IPS-18c (cell line): ENCODE data around the gene CALML5.
"Not testable (repeated sequence)": the region's sequence is repeated elsewhere in the genome, so short reads cannot be mapped to it uniquely, and the experiment has no call there.

Source experiments
- H3K4me3 ChIP-seq: 2 replicates; pipeline ENCODE4 v1.7.0; 2013; ENCODE audit warnings: low read depth, mild to moderate bottlenecking, low read length, moderate library complexity; ENCODE audit not compliant: insufficient read depth
- H3K9me3 ChIP-seq: one replicate; pipeline ENCODE4 v1.6.1; 2013; ENCODE audit warnings: mild to moderate bottlenecking, low read length, moderate library complexity; ENCODE audit not compliant: control insufficient read depth, insufficient read depth

Gene CALML5

DNA sequence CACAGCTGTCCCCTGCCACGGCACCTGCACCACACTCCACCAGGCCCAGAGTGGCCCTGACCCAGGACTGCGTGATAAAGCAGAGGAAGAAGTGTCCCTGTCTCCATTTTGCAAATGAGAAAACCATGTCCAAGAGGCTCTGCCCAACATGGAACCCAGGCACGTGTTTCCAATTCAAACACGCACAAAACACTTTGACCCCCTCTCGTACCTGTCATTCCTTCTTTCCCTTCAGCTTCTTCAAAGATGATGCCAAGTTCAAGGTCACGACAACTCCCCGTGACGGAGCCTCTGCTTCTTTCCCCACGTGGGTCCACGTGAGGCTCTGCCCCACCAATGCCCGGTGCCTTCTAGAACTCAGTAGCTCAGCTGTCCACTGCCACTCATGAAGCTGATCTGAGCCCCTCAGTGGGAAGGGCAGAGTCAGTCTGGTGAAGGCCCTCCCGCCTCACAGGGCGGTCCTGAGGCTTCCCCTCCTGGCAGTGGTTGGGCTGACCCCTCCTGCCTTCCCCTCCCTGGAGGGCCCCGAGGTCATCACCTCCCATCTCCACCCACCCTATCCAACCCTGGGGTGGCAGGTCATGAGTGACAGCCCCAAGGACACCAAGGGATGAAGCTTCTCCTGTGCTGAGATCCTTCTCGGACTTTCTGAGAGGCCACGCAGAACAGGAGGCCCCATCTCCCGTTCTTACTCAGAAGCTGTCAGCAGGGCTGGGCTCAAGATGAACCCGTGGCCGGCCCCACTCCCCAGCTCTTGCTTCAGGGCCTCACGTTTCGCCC lies 19.0 kb downstream of the CALML5 start:
- H3K9me3 ChIP-seq = no peaks in the 10 kb centered on the region
- H3K4me3 ChIP-seq = no peak overlapping the region

DNA sequence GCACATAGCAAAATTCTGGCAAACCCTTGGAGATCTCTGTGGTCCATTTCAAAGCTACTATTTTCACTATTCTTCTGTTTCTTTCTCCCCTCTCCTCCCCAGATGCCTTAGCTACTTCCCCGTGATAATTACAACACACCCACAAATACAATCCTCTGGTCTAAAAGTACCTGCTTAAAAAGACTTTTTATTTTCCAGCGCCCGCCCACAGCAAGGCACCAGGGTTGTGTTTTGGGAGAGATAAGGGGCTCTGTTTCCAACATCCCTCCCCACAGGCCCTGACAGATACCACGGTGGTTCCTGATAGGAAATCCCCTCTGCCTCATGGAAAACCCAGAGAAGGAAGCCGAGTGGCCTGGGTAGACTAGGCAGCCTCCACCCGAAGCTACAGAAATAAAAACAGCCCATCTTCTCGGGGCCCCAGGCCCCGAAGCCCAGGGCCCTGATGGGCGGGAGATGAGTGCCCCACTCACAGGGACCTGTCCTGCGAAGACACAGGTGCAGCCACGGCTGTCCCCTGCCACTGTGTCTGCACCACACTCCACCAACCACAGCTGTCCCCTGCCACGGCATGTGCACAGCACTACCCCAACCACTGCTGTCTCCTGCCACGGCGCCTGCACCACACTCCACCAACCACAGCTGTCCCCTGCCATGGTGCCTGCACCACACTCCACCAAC lies 19.7 kb downstream of the CALML5 start:
- Histone ChIP-seq H3K4me3 (no peak overlapping the region), H3K9me3 (no peaks in the 10 kb centered on the region)

DNA sequence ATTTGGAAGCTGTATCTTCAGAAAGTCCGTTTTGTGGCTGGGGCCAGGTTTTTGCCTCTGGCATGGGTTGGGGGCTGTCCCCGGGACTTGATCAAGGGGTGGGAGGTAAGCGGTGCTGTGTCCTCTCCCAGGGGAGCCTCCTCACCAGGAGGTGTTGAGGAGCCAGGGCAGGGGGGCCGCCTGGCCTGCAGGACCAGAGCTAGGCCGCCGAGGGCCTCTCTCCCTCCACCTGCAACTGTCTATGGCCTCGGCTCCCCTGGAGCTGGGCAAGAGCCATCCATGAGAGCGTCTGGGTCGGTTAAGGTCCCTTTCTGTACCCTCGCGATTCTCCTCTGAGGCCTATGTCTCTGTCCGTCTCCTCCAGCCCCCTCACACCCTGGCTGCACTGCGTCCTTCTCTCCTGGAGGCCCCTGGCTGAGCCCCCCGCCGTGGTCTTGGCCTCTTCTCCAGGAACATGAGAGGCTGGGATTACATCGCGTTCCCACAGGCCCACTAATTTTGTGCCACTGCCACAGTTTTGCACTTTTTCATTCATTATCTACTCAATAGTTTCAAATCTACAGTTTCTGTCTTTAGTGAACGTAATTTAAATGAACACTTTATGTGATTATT lies 20.6 kb downstream of the CALML5 start:
- no peaks in the 10 kb centered on the region for H3K9me3 ChIP-seq
- no peak overlapping the region for H3K4me3 ChIP-seq

DNA sequence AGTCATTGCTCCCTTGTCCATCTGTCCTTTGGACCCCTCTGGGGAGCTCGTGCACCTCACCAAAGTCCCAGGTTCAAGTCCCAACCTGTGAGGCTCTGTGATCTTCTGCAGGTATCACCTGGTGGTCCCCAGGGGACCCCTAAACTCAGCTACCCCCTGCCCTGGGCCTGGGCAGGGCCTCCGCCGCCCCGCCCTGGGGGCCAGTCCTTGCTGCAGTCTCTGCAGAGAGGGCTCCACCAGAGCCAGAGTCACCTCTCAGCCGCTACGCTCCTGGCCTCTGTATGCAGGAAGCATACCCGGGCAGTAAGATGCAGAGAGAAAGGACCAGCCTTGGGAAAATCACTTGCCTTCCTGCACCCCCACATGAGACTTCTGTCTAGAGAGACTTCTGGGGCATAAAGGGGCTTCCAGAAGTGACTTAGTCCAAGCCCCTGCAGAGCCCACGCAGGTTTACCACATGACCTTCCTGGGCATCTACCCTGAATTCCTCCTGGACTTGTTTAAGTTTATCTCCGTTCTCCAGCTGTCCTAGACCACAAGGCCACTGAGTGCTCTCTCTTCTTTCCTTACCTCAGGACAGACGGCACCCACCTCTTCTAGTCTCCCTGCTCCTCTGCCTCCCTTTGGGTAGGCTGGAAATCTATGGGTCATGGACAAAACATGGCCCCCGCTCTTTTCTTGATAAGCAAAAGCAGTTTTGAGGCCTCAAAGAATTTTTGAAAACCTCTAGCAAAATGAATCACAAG lies 21.2 kb downstream of the CALML5 start:
- no peak overlapping the region; the same call in 1 of the 2 replicates for H3K4me3 ChIP-seq
- no peaks in the 10 kb centered on the region for H3K9me3 ChIP-seq

DNA sequence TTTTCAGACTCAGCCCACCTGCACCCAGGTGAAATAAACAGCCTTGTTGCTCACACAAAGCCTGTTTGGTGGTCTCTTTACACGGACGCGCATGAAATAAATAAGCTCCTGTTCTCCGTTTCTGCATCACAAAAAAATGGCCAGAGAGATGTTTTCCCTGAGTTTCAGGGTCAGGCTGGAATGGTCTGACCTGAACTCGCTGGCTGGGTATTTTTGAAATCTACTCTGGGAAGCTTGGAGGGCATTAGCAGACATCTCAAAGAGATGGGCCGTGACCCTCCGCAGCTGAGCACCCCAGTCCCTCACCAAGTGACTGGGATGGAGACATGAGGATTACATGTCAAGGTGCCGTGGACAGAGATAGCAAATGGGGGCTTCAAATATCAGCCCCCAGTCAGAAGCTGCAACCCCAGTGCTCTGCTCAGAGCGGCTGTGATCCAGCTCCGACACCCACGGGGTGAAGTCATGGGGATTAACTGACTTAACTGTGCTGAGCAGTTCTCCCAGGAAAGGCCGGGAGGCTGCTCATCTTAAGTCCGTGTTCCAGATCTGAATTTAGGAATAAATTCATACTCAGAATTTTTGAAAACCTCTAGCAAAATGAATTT lies 22.3 kb downstream of the CALML5 start:
- no peaks in the 10 kb centered on the region for H3K9me3 ChIP-seq
- H3K4me3 ChIP-seq = no peak overlapping the region

DNA sequence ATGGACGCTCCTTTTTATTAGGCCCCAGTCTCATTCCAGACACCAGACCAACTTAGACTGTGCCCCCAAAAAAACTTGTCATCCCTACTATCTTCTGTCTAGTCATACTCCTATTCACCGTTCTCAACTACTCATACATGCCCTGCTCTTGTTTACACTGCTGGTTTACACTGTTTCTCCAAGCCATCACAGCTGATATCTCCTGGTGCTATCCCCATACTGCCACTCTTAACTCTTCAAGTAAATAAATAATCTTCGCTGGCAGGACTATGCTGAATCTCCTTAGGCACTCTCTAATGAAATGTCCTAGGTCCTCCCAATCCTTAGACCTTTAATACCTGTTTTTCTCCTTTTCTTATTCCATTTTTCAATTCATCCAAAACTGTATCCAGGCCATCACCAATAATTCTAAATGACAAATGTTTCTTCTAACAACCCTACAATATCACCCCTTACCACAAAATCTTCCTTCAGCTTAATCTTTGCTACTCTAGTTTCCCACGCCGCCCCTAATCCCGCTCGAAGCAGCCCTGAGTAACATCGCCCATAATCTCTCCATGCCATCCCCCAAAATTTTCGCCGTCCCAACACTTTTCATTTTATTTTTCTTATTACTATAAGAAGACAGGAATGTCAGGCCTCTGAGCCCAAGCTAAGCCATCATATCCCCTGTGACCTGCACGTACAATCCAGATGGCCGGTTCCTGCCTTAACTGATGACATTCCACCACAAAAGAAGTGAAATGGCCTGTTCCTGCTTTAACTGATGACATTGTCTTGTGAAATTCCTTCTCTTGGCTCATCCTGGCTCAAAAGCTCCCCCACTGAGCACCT lies 23.2 kb downstream of the CALML5 start:
- H3K9me3 ChIP-seq, H3K4me3 ChIP-seq: not testable (repeated sequence)

DNA sequence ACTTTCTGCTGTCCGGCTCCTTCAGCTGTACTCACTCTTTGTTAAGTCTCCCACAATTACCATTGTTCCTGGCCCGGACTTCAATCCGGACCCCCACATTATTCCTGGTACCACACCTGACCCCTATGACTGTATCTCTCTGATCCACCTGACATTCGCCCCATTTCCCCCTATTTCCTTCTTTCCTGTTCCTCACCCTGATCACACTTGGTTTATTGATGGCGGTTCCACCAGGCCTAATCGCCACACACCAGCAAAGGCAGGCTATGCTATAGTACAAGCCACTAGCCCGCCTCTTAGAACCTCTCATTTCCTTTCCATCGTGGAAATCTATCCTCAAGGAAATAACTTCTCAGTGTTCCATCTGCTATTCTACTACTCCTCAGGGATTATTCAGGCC lies 24.3 kb downstream of the CALML5 start:
- not testable (repeated sequence) for H3K9me3 ChIP-seq

DNA sequence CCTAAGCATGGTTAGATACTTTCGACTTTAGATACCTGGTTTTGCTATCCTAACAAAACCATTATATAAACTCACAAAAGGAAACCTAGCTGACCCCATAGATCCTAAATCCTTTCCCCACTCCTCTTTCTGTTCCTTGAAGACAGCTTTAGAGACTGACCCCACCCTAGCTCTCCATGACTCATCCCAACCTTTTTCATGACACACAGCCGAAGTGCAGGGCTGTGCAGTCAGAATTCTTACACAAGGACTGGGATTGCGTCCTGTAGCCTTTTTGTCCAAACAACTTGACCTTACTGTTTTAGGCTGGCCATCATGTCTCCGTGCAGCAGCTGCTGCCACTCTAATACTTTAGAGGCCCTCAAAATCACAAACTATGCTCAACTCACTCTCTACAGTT lies 24.7 kb downstream of the CALML5 start:
- not testable (repeated sequence) for H3K4me3 ChIP-seq, H3K9me3 ChIP-seq

More for the DNA sequence above, 24.3 kb downstream of the CALML5 start:
- H3K4me3 ChIP-seq = not testable (repeated sequence)

DNA sequence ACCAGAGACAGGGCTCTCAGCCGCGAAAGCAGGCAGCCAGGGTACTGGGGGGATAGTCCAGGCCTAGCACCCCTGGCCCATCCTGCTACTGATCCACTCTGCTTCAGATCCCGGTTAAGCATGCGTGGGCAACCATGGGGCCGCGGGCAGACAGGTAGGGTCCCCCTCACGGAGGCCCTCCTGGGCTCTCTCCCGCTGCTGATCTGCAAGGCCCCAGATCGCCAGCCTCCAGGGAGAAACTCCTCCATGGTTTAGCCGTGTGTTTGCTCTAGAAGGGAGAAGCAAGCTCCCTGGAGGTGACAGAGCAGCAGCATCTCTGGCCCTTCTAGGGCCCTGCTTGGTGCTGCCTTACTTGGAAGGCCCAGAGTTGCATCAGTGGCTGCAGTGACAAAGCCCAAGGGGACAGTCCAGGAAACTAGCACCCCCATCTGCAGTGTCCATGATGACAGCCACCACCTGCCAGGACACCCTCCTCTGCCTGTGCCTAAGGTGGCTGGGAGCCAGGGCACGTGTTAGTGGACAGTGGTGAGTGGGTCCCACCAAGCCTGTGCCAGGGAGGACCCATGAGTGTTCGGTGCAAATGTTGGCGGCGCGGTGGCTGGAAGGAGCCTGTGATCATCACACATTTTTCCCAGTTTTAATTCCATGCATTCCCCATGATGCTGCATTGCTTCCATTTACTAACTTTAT lies 29.2 kb downstream of the CALML5 start:
- H3K4me3 ChIP-seq = no peak overlapping the region
- peaks cover 7% of the 10 kb centered on the region for H3K9me3 ChIP-seq

DNA sequence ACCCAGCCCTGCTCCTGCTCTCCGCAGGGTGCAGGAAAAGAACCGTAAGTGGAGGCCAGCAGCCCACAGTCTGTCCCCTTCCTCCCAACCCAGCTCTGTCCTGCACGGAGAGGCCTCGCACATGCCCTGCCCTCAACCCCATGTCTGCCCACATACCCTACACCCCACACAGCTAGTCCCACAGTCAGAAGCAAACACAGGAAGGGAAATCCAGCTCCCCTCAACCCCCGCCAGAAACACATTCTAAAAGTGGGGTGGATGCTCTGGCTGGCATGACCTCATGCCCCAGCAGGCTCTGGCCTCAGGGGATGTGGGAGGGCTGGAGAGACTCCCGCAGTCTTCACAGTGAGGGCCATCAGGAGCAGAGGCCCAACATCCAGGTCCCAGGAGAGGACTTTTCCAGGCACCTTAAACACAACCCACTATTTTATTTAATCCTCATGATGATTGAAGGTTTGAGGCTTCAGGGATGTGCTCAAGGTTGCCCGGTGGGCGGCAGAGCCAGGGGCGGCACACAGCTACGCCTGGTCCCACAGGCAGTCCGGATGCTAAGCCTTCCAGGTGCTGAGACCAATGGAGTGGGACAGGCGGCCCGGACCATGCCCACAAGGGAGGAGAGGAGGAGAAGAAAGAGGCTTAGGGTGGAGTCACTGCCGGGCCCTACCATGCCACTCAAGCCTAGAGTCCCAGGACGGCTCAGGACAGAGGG lies 29.9 kb downstream of the CALML5 start:
- H3K4me3 ChIP-seq = no peak overlapping the region; the same call in 1 of the 2 replicates
- H3K9me3 ChIP-seq = peaks cover 7% of the 10 kb centered on the region

DNA sequence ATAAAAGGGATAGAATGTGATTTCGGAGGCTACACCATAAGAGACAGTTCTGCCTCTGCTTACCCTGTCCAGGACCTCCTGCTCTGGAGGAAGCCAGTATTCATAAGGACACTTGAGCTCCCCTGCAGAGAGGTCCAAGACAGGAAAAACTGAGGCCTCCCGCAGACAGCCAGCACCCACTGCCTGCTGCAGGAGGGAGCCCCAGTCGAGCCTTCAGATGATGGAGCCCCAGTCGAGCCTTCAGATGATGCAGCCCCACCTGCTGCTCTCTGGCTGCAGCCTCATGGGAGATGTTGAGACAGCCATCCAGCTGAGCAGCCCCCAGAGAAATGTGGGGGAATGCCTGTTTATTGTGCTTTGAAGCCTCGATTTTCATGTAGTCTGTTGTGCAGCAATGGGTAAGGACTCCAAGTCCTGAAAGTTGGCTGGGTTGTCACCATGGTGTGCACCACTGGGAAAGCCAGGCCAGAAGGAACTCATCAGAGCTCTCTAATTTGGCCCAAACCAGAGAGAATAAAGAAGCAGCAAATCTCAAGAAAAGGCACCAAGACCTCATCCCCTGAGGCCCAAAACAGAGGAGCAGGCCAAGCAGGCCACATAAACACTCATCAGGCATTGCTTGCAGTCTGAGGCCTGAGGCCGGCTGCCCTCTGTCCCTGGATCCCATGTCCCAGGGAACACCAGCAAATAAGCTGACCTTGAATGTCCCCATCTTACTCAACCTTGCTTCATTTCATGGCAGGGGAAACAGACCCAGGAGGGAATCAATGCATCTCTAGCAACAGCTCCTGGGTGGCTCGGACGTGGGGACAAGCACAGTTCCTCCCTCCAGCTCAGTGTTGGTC lies 30.9 kb downstream of the CALML5 start:
- H3K9me3 ChIP-seq = peaks cover 7% of the 10 kb centered on the region
- H3K4me3 ChIP-seq = no peak overlapping the region; the same call in 1 of the 2 replicates

DNA sequence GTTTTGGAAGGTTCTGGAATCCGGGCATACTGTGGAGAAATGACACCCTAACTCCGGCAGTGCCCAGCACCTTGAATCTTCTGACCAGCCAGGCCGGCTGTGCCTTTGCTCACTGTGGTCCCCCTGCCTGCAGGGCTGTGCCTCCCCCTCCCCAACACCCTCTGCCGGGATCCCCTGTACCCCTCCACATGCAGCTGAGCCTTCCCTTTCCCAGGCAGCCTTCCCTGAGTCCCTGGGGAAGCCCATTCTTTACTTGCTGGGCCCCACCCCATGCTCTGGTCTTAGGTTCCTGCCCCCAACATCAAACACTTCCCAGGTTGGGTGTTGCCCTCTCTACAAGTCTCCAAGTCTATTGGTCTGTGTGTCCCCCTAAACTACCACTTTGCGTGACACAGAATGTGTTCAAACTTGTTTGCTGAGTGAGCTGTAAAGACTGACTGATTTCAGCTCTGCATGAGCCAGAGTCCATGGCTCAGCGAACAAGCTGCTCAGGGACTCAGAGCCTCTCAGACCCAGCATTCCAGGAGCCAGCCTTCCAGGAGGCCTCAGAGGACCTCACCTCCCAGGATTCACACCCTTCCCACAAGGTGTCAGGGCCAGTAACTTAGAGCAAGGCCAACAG lies 31.6 kb downstream of the CALML5 start:
- H3K9me3 ChIP-seq = peaks cover 7% of the 10 kb centered on the region
- H3K4me3 ChIP-seq = no peak overlapping the region

DNA sequence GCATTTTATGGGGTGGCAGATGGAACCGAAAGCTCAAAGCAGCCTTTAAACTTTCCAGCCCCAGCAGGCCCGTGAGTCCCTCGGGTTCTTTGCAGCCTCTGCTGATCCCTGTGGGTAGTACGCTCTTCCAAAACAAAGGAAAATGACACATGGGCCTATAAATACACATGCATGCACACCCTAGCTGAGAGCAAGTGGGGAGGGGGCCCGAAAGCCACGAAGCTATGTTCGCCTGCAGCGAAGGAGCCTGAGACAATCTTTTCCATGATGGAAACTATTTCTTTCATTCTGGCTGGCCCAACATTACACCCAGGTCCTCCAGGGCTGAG lies 32.2 kb downstream of the CALML5 start:
- H3K4me3 ChIP-seq = no peak overlapping the region
- peaks cover 7% of the 10 kb centered on the region for H3K9me3 ChIP-seq

DNA sequence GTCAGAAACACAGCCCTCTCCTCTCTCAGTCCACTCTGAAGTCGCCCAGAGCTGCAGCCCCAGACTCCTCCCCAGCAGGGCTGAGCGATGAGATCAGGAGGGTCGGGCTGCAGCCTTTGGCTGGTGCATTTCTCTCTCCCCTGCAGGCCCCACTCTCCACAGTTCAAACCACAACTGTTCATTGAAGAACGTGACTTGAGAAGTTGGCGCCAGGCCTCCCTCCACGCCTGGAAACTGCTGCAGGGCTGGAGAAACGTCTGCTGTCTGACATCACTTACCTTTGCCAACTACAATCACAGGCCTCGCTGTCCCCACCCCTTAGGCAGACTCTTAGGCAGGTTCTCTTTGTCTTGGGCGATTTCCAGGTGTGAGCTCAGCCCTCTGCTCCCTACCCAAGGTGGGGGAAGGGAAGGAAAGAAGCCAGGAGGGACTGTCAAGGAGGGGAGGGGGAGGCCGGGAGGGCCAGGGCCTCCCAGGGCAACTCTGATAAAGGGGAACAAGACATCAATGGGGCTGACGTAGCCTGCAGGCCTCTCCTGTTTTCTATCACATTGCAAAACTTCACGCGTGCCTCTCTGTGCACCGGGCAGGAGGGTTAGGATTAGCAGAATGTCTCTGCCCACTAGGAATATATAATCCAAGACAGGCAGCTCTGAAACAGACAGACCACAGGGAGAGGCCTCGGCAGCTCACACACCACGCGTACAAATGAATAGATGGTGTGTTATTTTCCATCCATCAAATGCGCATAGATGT lies 32.7 kb downstream of the CALML5 start:
- no peak overlapping the region for H3K4me3 ChIP-seq

More for the DNA sequence above, 32.7 kb downstream of the CALML5 start:
- H3K9me3 ChIP-seq = peaks cover 7% of the 10 kb centered on the region
